Activated CD4-positive, alpha-beta T cell treated with anti-CD3 and anti-CD28 coated beads for 1 hour (primary cell): ENCODE data around the gene ZNF326.
"Not testable (repeated sequence)": the region's sequence is repeated elsewhere in the genome, so short reads cannot be mapped to it uniquely, and the experiment has no call there.

ENCODE experiments used
- DNase-seq: peaks from one replicate; pipeline ENCODE4 v3.0.0-alpha.2; 2020

ZNF326 gene

GRCh38 chr1:89998306-89998705, 3.4 kb downstream of the ZNF326 start:
- no peak for DNase-seq

DNA sequence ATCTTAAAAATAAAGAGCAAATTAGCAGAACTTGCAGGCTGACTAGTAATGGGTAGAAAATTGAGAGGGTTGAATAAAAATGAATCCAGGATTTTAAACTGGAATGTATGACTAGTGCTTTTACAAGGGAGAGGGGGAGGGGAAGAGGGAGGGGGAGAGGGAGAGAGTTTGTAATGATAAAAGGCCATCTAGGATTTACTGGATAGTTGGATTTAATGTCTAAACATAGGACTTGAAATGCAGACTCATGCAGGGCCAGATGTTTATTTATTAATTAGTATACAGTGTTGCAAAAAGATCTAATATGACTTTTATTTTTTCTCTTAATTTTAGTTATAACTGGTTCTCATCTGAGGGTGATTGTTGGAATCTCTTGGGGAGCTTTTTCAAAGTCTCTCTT, 4.3 kb downstream of the ZNF326 start:
- no peak for DNase-seq

- DNase-seq = no peak
Observed at GRCh38 chr1:89999628-90000027, 4.7 kb downstream of the ZNF326 start.

GRCh38 chr1:90000934-90001676, 6.2 kb downstream of the ZNF326 start:
- no peak for DNase-seq

DNA sequence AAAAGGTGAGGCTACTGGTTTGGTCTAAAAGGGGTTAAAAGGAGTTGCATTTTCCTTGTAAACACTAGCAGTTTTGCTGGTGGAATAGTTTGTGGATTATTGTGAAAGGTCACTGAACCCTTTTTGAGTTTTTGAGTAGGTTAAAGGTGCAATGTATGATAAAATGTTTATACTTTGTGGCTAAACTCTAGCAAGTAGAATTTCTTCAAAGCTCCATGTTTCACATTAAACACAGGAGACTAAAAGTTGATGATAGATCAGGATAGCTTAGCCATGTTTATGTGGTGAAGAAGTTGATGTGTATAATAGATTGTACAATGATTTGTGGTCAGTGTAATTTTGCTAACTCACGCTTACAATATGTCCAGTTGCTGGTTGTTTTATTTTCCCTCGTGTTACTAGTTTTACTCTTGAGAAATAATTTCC, 13.1 kb downstream of the ZNF326 start:
- DNase-seq = no peak

DNA sequence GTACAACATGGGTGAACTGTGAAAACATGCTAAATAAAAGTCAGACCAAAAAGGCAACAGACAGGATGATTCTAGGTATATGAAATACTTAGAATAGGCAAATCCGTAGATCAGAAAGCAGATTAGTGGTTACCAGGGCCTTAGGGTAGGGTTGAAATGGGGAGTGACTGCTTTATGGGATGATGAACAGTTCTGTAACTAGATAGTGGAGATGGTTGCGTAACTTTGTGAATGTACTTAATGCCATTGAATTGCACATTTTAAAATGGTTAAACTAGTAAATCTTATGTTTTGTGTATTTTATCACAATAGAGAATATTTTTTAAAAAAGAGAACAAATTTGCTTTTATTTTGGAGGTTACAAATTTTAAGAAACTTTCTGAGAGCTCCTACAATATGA, 17.4 kb downstream of the ZNF326 start:
- no peak for DNase-seq

GRCh38 chr1:90023691-90024090, 28.8 kb downstream of the ZNF326 start:
- DNase-seq = no peak

DNA sequence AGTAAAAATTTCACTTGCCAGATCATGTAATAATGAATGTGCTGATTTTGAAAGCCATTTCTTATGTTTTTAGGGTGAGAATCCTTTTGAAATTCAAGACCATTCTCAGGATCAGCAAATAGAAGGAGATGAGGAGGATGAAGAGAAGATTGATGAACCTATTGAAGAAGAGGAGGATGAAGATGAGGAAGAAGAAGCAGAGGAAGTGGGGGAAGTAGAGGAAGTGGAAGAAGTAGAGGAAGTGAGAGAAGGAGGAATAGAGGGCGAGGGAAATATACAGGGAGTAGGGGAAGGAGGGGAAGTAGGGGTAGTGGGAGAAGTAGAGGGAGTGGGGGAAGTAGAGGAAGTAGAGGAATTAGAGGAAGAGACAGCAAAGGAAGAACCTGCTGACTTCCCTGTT, 32.4 kb downstream of the ZNF326 start:
- no peak for DNase-seq

- no peak for DNase-seq
Observed at GRCh38 chr1:90039652-90040051, 44.7 kb downstream of the ZNF326 start.

GRCh38 chr1:90043586-90043985, 48.7 kb downstream of the ZNF326 start:
- no peak for DNase-seq

DNA sequence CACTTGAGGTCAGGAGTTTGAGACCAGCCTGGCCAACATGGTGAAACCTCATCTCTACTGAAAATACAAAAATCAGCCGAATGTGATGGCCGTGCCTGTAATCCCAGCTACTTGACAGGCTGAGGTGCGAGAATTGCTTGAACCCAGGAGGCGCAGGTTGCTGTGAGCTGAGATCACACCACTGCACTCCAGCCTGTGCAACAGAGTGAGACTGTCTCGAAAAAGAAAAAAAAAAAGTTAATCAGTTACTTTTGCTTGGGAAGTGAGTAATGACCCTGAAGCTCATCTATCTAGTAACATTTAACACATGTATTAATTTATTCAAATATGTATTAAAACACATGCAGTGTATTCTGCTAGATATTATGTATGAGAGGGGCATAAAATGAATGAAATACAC, 49.4 kb downstream of the ZNF326 start:
- DNase-seq = no peak

- no peak for DNase-seq
Observed at GRCh38 chr1:90045853-90046563, 51.1 kb downstream of the ZNF326 start.

GRCh38 chr1:90046635-90047034, 51.7 kb downstream of the ZNF326 start:
- DNase-seq = no peak

- DNase-seq = no peak
Observed at GRCh38 chr1:90048043-90048442, 53.1 kb downstream of the ZNF326 start.

- not testable (repeated sequence) for DNase-seq
Observed at GRCh38 chr1:90062700-90063643, 68.1 kb downstream of the ZNF326 start.

- DNase-seq = not testable (repeated sequence)
Observed at GRCh38 chr1:90064109-90064508, 69.2 kb downstream of the ZNF326 start.

DNA sequence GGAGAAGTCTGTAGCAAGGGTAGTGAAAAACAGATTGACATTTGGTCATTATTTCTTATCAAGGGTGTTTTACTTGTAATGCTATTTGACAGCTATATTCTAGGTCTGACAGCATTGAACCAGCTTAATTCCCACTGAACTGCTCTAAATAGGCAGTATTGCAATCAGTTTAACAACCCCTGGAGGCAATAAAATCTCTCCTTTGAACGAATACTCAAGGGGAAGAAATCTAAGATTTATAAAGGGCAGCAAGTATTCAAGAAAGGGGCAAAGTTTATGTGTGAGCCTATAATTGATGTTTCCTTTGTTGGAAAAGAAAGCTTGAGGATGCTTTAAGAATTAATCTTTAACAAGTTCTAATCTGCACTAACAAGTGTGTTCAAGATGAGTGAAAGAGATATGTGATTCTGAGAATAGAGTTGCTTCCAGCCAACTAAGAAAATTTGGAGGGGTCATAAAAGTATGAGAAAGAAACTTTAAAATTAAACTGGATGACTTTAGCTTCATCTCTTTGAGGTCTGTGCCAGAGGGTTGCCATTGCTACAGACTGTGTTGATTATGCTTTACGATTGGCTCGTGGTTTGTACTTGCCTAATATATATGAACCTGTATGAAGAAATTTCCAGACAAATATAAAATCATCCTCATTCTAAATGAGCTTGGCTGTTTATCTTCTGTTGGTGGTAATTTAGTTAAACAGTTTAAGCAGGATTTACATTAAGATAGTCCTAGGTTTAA, 72.5 kb downstream of the ZNF326 start:
- no peak for DNase-seq

DNA sequence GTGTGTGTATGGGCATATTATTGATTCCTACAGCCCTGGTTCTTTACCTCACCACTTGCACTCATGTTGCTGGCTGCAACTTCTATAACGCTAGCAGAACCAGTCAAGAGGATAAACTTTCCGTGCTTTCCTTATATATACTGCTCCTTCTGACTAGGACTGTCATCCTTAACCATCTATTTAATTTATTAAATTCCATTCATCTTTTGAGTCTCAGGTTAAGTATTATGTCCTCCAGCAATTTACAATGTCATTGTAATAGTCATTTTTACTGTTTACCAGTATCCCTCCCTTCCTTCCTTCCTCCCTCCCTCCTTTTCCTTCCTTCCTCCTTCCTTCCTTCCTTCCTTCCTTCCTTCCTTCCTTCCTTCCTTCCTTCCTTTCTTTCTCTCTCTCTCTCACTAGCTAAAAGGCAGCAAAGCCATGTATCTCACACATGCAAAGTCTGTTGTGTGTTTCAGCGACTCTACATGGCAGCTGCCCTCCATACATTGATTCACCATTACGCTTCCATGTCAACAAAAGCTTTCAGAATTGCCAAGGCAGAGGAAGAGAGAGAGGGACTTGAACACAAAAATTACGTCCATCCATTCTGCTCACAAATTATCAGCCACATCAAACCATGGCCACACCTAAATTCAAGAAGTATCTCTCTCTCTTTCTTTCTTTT, 73.8 kb downstream of the ZNF326 start:
- no peak for DNase-seq

DNA sequence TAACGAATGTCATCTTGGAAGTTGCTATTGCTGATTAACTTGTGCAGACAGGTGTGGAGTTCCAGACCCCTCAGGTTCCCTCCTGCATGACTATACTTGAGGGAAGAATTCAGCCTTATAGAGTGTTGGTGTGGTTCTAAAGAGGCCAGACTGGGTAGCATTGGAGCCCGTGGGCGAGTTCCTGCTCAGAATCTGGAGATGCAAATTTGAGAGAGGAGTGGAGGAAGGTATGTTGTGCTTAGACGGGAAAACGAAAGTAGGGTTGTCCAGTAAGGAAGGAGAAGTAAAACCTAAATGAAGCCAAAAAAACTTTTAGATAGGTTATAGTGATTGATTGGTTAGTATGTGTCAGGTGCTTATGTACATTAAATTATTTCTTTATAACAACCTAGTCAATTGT, 79.2 kb downstream of the ZNF326 start:
- no peak for DNase-seq

DNA sequence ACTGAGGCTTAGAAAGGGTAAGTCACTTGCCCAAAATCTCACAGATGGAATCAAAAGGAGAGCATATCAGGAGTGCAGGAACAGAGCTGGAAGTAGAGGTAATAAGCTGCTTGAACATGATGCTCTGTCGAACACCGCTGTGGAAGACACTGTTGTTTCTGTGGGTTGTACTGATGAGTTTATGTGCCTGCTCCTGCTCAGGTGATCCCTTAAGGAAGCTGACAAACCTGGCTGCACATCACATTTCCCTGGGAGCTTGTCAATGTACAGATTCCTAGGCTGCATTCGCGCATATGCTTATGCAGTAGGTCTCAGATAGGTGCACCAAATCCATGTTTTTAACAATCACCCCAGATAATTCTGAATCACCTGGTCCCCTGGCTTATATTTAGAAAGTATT, 79.7 kb downstream of the ZNF326 start:
- DNase-seq = no peak

- no peak for DNase-seq
Observed at GRCh38 chr1:90074970-90075391, 80.1 kb downstream of the ZNF326 start.

- DNase-seq = no peak
Observed at GRCh38 chr1:90083995-90084394, 89.1 kb downstream of the ZNF326 start.
